ENCODE results near the gene SLIT1.
"Not testable (repeated sequence)": the region's sequence is repeated elsewhere in the genome, so short reads cannot be mapped to it uniquely, and the experiment has no call there.

Gene SLIT1

DNA sequence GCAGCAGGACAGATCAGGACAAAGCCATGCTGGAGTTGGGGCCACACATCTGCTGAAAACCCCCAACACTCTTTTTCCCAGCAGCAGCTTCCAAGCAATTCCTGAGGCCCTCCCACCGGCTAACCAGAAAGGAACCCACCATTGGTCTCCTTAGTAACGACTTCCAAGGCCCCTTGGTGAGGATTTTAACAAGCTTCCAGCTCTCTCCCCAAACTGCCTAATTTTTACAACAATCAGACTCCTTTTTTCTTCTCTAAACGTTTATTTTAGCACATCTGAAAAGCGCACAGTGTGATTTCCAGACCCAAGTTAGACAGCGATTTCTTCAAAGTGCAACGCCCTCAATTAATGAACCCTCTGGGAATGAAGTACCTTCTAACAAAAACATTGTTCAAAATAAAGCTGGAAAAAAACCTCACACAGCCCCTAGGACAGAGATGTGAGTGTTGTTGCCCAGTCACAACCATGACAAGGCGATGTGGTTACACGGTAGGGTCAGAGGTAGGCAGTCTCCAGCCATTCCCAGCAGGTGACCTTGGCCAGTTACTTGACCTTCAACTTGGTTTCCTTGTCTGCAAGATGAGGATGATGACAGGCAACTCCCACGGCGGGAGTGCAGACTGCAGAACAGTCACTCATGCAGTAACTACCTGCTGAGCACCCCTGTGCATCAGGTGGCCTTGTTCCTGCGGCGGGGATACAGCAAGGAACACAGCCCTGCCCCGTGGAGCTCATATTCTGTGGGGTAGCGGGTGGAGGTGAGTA is 82.3 kb downstream of the SLIT1 start:
- no peak for DNase-seq

DNA sequence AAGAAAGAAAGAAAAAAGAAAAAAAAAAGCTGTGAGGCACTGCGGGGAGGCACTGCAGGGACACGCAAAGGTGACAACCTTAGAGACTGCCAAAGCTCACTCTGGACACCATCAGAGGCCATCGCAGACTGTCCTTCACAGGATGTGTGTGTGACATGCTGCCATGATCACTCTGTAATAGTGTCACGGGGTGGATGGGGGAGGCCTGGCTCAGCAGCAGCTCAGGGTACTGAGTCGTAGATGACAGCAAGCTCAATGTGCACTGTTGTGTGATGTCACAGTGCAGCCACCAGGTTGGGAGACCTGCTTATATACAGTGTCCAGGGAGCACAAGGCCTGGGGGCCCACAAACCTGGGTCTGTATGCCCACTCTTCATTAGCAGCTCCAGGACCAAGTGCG is 83.3 kb downstream of the SLIT1 start:
- no peak for DNase-seq

- DNase-seq, result no peak
These were observed 84.4 kb downstream of the SLIT1 start for GRCh38 chr10:97101166-97101940.

DNA sequence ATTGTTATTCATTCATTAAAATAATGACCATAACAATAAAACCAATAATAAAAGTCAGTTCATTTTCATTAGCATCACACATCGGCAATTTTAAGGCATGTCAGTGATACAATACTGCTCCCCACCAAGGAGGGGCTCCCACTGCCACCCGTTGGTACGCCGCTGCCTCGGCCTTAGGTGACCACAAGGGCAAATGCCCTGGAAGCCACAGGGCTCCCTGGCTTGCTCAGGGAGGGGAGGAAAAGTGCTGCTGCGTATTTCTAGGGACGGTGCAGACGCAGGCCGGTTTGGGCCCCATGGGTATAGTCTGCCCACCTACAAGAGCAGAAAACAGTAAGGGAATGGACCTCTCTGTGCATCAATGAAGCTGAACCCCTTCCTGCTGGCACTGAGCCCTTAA is 85.1 kb downstream of the SLIT1 start:
- DNase-seq, result no peak

GRCh38 chr10:97099868-97100267 is 85.9 kb downstream of the SLIT1 start:
- DNase-seq, result no peak

- DNase-seq, result no peak
These were observed 86.7 kb downstream of the SLIT1 start for GRCh38 chr10:97099089-97099488.

GRCh38 chr10:97097084-97097433 is 88.7 kb downstream of the SLIT1 start:
- DNase-seq, result no peak

- no peak for DNase-seq
These were observed 89.3 kb downstream of the SLIT1 start for GRCh38 chr10:97096261-97097083.

GRCh38 chr10:97095701-97096260 is 90.0 kb downstream of the SLIT1 start:
- no peak for DNase-seq

GRCh38 chr10:97090644-97091043 is 95.1 kb downstream of the SLIT1 start:
- DNase-seq, result no peak

- DNase-seq, result no peak
These were observed 95.7 kb downstream of the SLIT1 start for GRCh38 chr10:97090035-97090434.

- no peak for DNase-seq
These were observed 96.4 kb downstream of the SLIT1 start for GRCh38 chr10:97089209-97089870.

- no peak for DNase-seq
These were observed 98.5 kb downstream of the SLIT1 start for GRCh38 chr10:97087296-97087695.

GRCh38 chr10:97086530-97086929 is 99.2 kb downstream of the SLIT1 start:
- DNase-seq, result no peak

- DNase-seq, result no peak
These were observed 102.4 kb downstream of the SLIT1 start for GRCh38 chr10:97083228-97083829.

DNA sequence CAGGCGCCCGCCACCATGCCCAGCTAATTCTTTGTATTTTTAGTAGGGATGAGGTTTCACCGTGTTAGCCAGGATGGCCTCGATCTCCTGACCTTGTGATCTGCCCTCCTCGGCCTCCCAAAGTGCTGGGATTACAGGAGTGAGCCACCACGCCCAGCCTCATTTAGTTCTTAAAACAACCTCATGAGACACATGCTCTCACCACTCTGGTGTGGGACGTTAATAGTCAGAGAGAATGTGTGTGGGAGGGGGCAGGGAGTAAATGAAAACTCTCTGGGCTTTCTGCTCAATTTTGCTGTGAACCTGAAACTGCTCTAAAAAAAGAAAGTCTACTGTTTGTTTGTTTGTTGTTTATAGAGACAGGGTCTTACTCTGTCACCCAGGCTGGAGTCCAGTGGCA is 103.2 kb downstream of the SLIT1 start:
- DNase-seq, result not testable (repeated sequence)

DNA sequence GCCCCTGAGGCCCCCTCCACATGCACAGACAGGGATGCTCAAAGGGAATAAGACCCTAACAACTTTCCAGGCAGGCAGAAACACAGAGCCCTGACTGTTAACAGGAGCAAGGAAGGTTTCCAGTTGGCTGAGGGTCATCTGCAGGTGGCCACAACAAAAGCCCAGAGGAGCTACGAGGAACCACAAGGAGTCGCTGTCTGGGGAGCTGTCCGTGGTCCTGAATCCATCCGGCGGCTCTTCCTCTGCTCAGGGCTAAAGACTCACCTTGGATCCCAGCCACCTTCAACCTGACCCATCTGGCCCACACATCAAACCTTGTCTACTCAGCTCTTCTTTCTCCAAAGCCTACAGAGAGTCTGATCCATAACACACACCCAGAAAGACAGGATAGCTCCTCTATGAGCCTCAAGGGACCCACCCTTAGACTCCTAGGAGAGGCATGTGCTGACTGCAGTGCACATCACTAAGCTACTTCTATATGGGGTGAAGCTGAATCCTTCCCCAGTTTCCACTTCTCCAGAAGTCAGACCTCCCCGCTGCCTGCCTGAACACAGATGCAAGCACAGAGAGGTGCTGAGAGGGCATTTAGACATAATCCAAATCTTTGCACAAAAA is 104.0 kb downstream of the SLIT1 start:
- DNase-seq, result peak in 1 of 2 experiments; percentile 55

DNA sequence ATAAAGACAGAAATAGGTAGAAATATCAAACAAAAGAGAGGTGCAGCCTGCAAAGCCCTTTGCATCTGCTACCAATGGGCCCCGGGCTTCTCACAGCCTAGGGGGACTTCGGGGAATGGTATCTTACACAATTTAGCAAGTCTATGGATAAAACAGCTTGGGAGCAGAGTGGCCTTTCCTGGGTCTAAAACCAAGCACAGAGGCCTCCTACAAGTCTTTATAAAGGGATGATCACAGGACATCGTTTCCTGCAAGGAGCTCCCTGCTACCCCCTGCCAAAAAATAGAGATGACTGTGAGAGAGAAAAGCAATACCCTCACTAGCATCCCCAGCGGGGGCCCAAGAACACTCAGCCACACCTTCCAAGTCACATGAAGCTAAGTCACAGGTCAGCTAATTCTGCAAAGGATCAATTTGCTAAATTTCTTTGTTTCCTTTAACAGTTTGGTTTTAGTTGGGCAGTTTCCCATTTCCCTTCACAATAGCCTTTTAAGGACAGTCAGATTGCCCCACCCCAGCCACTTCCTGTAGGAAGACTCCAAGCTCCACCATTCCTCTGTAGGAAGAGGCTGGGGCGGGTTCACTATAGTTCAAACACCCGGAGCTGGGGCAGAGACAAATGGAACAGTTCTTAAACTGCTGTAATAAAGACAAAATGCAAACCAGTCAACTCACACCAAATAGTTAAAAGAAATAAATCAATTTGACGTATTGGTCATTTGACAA is 105.5 kb downstream of the SLIT1 start:
- DNase-seq, result no peak

- DNase-seq, result no peak
These were observed 106.3 kb downstream of the SLIT1 start for GRCh38 chr10:97079448-97079847.

DNA sequence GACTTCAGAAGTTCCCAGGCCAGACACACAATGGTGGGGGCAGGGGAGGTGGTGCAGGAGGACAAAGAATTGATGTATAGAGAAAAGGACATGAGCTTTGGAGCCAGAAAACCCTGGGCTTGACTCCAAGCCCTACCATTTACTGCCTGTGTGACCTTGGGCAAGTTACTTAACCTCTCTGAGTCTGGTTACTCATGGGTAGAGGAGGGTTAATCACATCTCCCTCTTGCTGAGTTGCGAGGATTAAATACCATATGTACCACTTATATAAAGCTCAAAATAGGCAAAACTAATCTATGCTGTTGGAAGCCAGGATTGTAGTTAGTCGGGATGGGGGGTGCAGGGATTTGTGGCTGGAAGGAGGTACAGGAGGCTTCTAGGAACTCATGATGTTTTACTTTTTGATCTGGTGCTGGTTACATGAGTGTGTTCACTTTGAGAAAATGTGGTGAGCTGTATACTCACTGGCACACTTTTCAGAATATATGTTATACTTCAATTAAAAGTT is 106.8 kb downstream of the SLIT1 start:
- no peak for DNase-seq

Data from stimulated activated CD4-positive, alpha-beta T cell treated with anti-CD3 and anti-CD28 coated beads, Interleukin-4, amount 100 ng/mL, for 4 hours (primary cell).